PFSK-1 (cell line): ENCODE results near the gene SYT14.

Source experiments
- POLR2AphosphoS5 ChIP-seq: IDR thresholded peaks from 2 replicates; pipeline ENCODE4 v1.6.1; 2012; ENCODE audit warnings: low read depth, mild to moderate bottlenecking, control low read depth, low read length, moderate library complexity
- REST ChIP-seq, 2 experiments: IDR thresholded peaks; 2 replicates each; pipeline versions ENCODE4 v1.6.1 to v1.8.0; 2011 to 2012; ENCODE audit warnings: low read depth in 2 of 2, low read length in 2 of 2, control low read depth in 1 of 2, inconsistent platforms in 1 of 2, mild to moderate bottlenecking in 1 of 2, moderate library complexity in 1 of 2; ENCODE audit not compliant: insufficient read depth in 1 of 2
- SIN3A ChIP-seq: IDR thresholded peaks from 2 replicates; pipeline ENCODE4 v1.6.1; 2012; ENCODE audit warnings: mild to moderate bottlenecking, low read length, moderate library complexity, borderline replicate concordance; ENCODE audit not compliant: insufficient read depth
- TAF1 ChIP-seq: IDR thresholded peaks from 2 replicates; pipeline ENCODE4 v1.6.1; 2012; ENCODE audit warnings: low read length, control low read depth, borderline replicate concordance; ENCODE audit not compliant: insufficient read depth

- TF ChIP-seq REST (IDR thresholded peaks at IDR 0.05; ENCODE audit: insufficient read depth in 1 of 2, low read depth in 2 of 2, low read length in 2 of 2): no peak
- no peak for TF ChIP-seq POLR2AphosphoS5
- TF ChIP-seq SIN3A: no peak
- TF ChIP-seq TAF1: no peak
These were observed 24.8 kb downstream of the SYT14 start for GRCh38 chr1:209962856-209963255.
